Measurements from ENCODE around the gene ARF1. TPM values are rescaled to one million over a fixed set of nuclear protein-coding genes. Genes with fewer than 3 reads are reported as not detected.

The ARF1 gene
- total RNA-seq, 1 experiment from 2014 or later, result 595 TPM

DNA sequence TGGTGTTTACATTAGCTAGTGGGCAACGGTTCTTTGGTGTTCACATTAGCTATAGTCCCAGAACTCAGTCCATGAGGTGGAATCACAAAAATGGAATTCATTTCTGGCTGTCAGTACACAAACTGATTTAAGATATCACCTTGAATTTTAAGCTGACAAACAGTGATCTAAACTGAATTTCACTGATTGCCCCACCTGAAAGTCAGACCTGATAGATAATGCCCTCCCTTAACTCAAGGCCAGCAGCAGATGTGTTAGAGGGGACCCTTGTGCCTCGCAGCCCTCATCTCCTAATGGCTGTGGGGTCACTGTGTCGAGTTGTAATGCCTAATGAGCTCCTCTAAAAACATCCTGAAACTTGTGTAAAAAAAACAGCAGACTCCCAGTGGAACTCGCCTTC lies 8.6 kb downstream of the ARF1 start:
- H3K9me2 ChIP-seq (ENCODE audit: insufficient read depth), result no peaks in the 10 kb centered on the region
- no peak overlapping the region for H3K27ac ChIP-seq

GRCh38 chr1:228092342-228093049 lies 10.0 kb downstream of the ARF1 start:
- Histone ChIP-seq H3K4me2 (0 out of 2 replicates have a peak overlapping the region, but pooled peaks have one; percentile 26), H3K79me2 (ENCODE audit: low read depth) (peaks cover 100% of the 10 kb centered on the region), H3K4me1 (replicated peaks; ENCODE audit: insufficient read depth) (peaks cover 37% of the 10 kb centered on the region), H3K9me3 (ENCODE audit: insufficient read depth, low read depth) (peaks cover 2% of the 10 kb centered on the region; the same call in 1 of the 2 replicates), H3K36me3 (ENCODE audit: low read depth) (peaks cover 68% of the 10 kb centered on the region), H3F3A (ENCODE audit: insufficient read depth, low read depth) (peaks cover 48% of the 10 kb centered on the region; the same call in 1 of the 2 replicates), H3K27ac (no peak overlapping the region), H2AFZ (no peak overlapping the region), H3K9me2 (ENCODE audit: insufficient read depth) (no peaks in the 10 kb centered on the region), H3K27me3 (ENCODE audit: insufficient read depth, low read depth) (no peaks in the 10 kb centered on the region), H4K20me1 (ENCODE audit: insufficient read depth) (peaks cover 100% of the 10 kb centered on the region), H3K4me3 (no peak overlapping the region)
- no TSS peak for BruUV-seq (replicated peaks)
- no peak for TF ChIP-seq CTCF (conservative IDR thresholded peaks at IDR 0.05)
- no peak for TF ChIP-seq EZH2 (IDR thresholded peaks at IDR 0.05; ENCODE audit: low read depth)
- no peak for DNase-seq
- ChIA-PET POLR2A (ENCODE audit: unreplicated experiment) (interaction anchor here (0.6 kb wide), 1 partner anchor 127 kb away, joined by 6 read pairs; no protein-coding TSS in a partner anchor), CTCF (no interaction called here)
- intact Hi-C loops (cut with micrococcal nuclease; ENCODE audit: unreplicated experiment), result no loop called here

More for the DNA sequence above, 8.6 kb downstream of the ARF1 start:
- Histone ChIP-seq H2AFZ (no peak overlapping the region), H3K4me3 (no peak overlapping the region), H3K9me3 (ENCODE audit: insufficient read depth, low read depth) (peaks cover 2% of the 10 kb centered on the region; the same call in 1 of the 2 replicates), H3F3A (ENCODE audit: insufficient read depth, low read depth) (peaks cover 54% of the 10 kb centered on the region; the same call in 1 of the 2 replicates), H3K27me3 (ENCODE audit: insufficient read depth, low read depth) (no peaks in the 10 kb centered on the region), H3K36me3 (ENCODE audit: low read depth) (peaks cover 66% of the 10 kb centered on the region), H3K4me1 (replicated peaks; ENCODE audit: insufficient read depth) (peaks cover 51% of the 10 kb centered on the region), H3K4me2 (no peak overlapping the region), H4K20me1 (ENCODE audit: insufficient read depth) (peaks cover 100% of the 10 kb centered on the region), H3K79me2 (ENCODE audit: low read depth) (peaks cover 100% of the 10 kb centered on the region)
- POLR2A ChIA-PET (ENCODE audit: unreplicated experiment), result no interaction called here
- CTCF ChIA-PET, result interaction anchor here (0.6 to 1.0 kb wide), 2 partner anchors 92 to 138 kb away, joined by 3 read pairs; no protein-coding TSS in a partner anchor
- intact Hi-C loops (cut with micrococcal nuclease; ENCODE audit: unreplicated experiment), result no loop called here
- TF ChIP-seq CTCF (conservative IDR thresholded peaks at IDR 0.05), result no peak
- TF ChIP-seq EZH2 (IDR thresholded peaks at IDR 0.05; ENCODE audit: low read depth), result no peak
- DNase-seq, result no peak
- BruUV-seq (replicated peaks), result no TSS peak

DNA sequence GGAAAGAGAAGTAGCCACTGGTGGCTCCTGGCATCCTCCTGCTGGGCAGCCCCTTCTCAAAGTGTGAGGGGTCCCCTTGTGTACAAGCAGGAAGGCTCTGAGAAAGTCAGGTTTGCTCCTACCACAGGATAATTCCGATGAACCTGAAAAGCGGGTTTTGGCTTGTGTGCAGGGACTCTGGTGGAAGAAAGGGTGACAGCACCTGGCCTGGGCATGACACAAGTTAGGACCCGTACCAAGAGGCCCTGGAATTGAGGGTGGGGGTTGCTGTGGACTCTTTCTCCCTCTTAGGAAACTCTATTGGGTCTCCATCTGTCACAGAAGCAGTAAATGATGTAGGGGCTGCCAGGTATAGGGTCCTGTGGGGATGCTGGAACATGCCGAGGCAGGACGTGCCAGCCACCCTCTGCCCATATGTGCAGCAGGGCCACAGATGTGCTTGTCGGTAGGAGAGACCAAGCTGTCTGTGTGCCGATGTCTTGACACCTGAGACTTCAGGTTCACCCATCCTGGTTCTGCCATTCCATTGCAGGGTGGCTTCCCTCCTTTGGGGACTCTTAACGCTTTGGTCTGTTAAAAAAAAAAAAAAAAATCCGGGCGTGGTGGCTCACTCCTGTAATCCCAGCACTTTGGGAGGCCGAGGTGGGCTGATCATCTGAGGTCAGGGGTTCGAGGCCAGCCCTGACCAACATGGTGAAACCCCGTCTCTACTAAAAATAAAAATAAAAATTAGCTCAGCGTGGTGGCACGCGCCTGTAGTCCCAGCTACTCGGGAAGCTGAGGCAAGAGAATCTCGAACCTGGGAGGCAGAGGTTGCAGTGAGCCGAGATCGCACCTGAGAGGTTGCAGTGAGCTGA lies 10.8 kb downstream of the ARF1 start:
- Histone ChIP-seq H3K4me1 (replicated peaks; ENCODE audit: insufficient read depth) (peaks cover 29% of the 10 kb centered on the region), H4K20me1 (ENCODE audit: insufficient read depth) (peaks cover 100% of the 10 kb centered on the region), H3K36me3 (ENCODE audit: low read depth) (peaks cover 64% of the 10 kb centered on the region), H2AFZ (no peak overlapping the region), H3K27me3 (ENCODE audit: insufficient read depth, low read depth) (no peaks in the 10 kb centered on the region), H3K9me3 (ENCODE audit: insufficient read depth, low read depth) (peaks cover 2% of the 10 kb centered on the region; the same call in 1 of the 2 replicates), H3K9me2 (ENCODE audit: insufficient read depth) (no peaks in the 10 kb centered on the region), H3K4me3 (no peak overlapping the region), H3K4me2 (0 out of 2 replicates have a peak overlapping the region, but pooled peaks have one; percentile 26), H3K79me2 (ENCODE audit: low read depth) (peaks cover 94% of the 10 kb centered on the region), H3F3A (ENCODE audit: insufficient read depth, low read depth) (peaks cover 52% of the 10 kb centered on the region), H3K27ac (no peak overlapping the region)
- no peak for DNase-seq
- CTCF ChIA-PET, result no interaction called here
- intact Hi-C loops (cut with micrococcal nuclease; ENCODE audit: unreplicated experiment), result no loop called here
- no TSS peak for BruUV-seq (replicated peaks)
- POLR2A ChIA-PET (ENCODE audit: unreplicated experiment), result interaction anchor here (0.6 kb wide), 1 partner anchor 128 kb away, joined by 6 read pairs; no protein-coding TSS in a partner anchor
- TF ChIP-seq CTCF (conservative IDR thresholded peaks at IDR 0.05) (no peak), EZH2 (IDR thresholded peaks at IDR 0.05; ENCODE audit: low read depth) (no peak)

All from PC-9 (cell line).